ENCODE data around the gene SPOUT1.

GRCh38 chr9:128802482-128802881 lies 27.1 kb downstream of the SPOUT1 start:
- TF ChIP-seq CTCF (IDR thresholded peaks at IDR 0.05): no peak
- no peak for TF ChIP-seq EZH2 (IDR thresholded peaks at IDR 0.05; ENCODE audit: borderline replicate concordance, insufficient read depth, low read depth, low read length, poor library complexity, severe bottlenecking)

Data from B cell (primary cell).